M059J (cell line): ENCODE measurements around the gene MS4A18. TPM values are rescaled to one million over a fixed set of nuclear protein-coding genes. Genes with fewer than 3 reads are reported as not detected.

Experiments used
- DNase-seq: peaks from one replicate; pipeline ENCODE4 v3.0.0-alpha.2; 2012; ENCODE audit warnings: low read depth
- total RNA-seq: library from RNA; depleted of rRNA; stranded (reverse); fragments of >200 nt; shearing (Covaris generic); gene quantifications from 2 replicates; pipeline ENCODE4 v1.2.3, GENCODE V29; 2014; rRNA removed

The MS4A18 gene
- total RNA-seq, 1 experiment from 2014 or later = not detected

DNA sequence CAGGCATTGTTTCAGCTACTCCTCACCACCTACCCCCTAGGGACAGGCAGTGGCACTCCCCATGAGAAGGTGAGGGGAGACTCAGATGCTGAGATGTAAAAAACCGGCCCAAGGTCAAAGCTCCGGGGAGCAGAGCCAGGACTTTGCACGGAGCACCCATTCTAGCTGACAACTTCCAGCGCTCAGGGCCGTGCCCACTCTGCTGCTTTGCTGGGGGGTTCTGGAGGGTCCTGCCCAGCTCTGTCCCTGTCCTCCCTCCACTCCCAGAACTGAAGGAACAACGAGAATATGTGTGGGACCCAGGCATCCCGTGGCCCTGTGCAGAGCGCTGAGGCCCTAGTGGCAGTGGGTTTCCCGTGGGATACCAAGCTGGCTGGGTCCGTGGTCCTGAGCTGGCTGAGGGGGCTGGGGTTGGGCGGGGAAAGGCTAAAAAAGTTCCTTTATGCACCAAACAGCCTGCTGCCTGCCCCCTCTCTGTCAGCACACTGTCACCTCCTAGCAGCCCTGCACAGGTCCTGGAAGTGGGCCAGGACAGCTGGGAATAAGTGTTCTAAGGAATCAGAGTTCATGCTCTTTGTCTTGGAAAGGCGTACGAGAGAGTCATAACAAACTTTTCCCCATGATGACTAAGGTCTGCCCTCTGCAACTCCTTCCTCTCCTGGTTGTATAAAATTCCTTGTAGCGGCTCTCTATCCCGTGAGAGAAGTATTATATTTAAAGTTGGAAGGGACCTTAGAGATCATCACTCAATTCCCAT is 62.5 kb downstream of the MS4A18 start:
- DNase-seq = peak; percentile 91

GRCh38 chr11:60788401-60789125 is 64.0 kb downstream of the MS4A18 start:
- DNase-seq = no peak

- no peak for DNase-seq
Measured at GRCh38 chr11:60790726-60791125, 66.2 kb downstream of the MS4A18 start.

DNA sequence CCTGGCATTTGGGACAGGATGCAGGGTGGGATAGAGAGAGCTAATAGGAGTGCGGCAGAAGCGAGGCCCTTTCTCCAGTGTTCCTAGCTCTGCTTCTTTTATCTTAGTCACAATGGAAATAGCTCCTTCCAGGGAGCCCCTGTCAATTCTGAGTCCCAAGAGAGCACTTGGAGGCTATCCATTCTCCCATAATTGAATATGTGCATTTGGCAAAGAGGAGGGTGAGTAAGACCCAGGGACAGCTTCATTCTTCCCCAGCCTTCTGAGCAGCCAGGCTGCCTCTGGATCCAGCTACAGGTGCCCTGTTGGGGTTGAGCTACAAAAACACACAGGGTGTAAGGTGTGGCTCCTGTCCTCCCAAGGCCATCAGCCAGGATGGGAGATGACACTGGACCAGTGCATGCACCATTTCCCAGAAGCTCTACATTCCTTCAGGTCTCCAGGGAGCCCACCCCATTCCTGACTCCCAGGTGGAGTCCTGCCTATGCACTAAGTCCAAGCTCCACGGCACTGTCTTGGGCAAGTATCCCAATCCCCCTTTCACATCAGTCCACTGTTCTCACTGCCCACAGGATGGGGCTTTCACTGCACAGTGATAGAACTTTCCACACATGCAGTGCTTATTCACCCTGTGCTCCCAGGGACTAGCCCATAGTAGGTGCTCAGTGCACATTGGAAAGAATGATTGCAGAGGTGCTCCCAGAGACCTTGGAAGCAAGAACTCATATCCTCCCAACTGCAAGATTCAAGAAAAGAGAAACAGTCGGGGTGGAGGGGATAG is 66.8 kb downstream of the MS4A18 start:
- no peak for DNase-seq

DNA sequence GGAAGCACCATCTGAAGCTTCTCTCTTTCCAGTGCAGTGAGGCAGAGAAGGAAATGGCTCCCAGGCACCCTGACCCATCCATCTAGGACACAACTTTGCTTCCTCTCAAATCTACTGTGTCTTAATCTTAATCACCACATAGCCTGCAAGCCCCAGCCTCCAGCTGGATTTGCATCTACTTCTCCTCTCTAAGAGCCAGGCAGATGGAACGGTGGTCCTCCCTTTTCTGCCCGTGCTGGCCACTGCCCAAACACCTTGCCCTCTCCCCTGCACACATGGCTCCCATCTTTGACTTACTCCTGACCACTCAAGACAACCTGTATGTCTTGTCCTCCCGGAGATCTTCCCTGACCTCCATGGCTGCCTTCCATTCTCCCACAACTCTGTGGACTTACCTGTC is 68.0 kb downstream of the MS4A18 start:
- DNase-seq = no peak

Other genes with a start within 250 kb of the MS4A18 start
- 0.27 TPM in 1 of 2 replicates, not detected in the other for gene MS4A12, start 231.9 kb upstream of the MS4A18 start, total RNA-seq
- gene MS4A13, start 209.3 kb upstream of the MS4A18 start, total RNA-seq = not detected in 2 replicates
- not detected in 2 replicates for gene MS4A8, start 25.1 kb upstream of the MS4A18 start, total RNA-seq
- gene MS4A15, start 32.1 kb downstream of the MS4A18 start, total RNA-seq = not detected in 2 replicates
- not detected in 2 replicates for gene MS4A10, start 60.6 kb downstream of the MS4A18 start, total RNA-seq
- gene CCDC86, start 117.4 kb downstream of the MS4A18 start, total RNA-seq = 13.9 and 19.7 TPM in 2 replicates
- 0.07 TPM in 1 of 2 replicates, not detected in the other for gene PTGDR2, start 131.2 kb downstream of the MS4A18 start, total RNA-seq
- gene ZP1, start 142.8 kb downstream of the MS4A18 start, total RNA-seq = 1.3 TPM in 1 of 2 replicates, not detected in the other
- 117 and 122 TPM in 2 replicates for gene PRPF19, start 181.9 kb downstream of the MS4A18 start, total RNA-seq
- gene TMEM109, start 189.4 kb downstream of the MS4A18 start, total RNA-seq = 47.7 and 77.7 TPM in 2 replicates
- gene TMEM132A, start 199.7 kb downstream of the MS4A18 start, total RNA-seq = 29.0 and 57.9 TPM in 2 replicates
- 7.9 and 23.3 TPM in 2 replicates for gene SLC15A3, start 227.5 kb downstream of the MS4A18 start, total RNA-seq
- 0.10 TPM in 1 of 2 replicates, not detected in the other for gene CD6, start 247.0 kb downstream of the MS4A18 start, total RNA-seq